NCI-H774 (cell line): ENCODE data around the gene DNAL4.

Source experiments
- DNase-seq: peaks from one replicate; lab custom pipeline; 2025; lab: John Stamatoyannopoulos, UW

The DNAL4 gene

GRCh38 chr22:38739300-38740055 lies 54.5 kb downstream of the DNAL4 start:
- DNase-seq, result no peak

DNA sequence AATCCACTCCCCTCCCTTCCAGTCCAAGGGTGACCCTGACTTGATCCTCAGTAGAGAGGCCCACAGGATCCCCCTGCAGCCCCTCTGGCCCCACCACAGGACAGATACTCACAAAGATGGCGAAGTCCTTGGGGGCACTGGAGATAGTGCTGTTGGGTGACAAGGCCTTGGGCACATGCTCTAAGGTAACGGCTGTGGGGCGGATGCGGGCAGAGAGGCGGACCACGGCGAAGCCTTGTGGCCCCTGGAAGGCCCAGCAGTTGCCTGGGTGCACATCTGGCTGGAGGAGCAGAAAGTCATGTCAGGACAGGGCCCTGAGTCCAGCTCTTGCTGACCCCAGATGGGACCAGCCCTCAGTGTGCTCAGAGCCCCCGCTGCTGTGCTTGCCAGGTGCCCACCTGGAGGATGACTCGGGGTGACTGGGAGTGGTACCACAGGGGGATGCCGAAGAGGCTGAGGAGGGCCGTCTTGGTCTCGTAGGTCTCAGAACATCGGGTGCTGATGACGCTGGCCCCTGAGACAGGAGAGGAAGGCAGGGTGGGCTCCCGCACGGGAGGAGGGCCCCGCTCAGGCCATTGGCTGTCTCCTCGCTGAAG lies 55.4 kb downstream of the DNAL4 start:
- DNase-seq, result no peak

- no peak for DNase-seq
These were observed 56.5 kb downstream of the DNAL4 start for GRCh38 chr22:38737302-38738060.

- DNase-seq, result no peak
These were observed 57.7 kb downstream of the DNAL4 start for GRCh38 chr22:38736257-38736570.

- DNase-seq, result no peak
These were observed 58.3 kb downstream of the DNAL4 start for GRCh38 chr22:38735465-38736256.

- no peak for DNase-seq
These were observed 58.8 kb downstream of the DNAL4 start for GRCh38 chr22:38735126-38735464.

DNA sequence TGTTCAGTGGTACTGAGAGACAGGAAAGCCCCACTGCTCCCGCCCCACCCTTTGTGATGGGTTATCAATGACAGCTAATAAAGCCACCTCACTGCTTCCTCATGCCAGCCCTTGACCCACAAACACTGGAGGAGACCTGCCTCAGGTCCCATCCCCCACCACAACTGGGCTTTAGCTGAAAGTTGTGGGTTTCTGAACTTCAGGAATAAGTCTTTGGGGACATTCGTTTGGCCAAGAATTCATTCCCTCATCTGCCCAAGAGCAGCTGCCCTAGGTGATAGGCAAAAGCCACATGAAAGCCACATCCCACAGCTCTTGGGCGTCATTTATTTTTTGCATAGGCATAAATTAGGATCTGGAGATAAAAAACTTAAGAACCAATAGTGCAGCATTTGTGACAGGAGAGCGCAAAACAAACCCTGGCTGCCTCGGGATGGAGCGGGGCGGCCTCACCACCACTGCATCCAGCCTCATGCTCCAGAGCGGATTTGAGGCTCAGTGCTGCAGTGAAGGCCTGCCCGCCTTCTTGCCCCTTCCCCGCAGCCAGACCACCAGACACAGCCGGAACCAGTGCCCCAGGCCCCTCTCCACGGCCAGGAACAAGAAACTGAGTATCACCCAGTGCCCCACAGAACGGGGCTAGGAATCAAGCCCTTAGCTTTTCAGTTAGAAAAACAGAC lies 59.4 kb downstream of the DNAL4 start:
- no peak for DNase-seq

- DNase-seq, result no peak
These were observed 60.1 kb downstream of the DNAL4 start for GRCh38 chr22:38733724-38734381.

- no peak for DNase-seq
These were observed 60.6 kb downstream of the DNAL4 start for GRCh38 chr22:38733329-38733723.

GRCh38 chr22:38732251-38732815 lies 61.6 kb downstream of the DNAL4 start:
- no peak for DNase-seq

- no peak for DNase-seq
These were observed 62.2 kb downstream of the DNAL4 start for GRCh38 chr22:38731703-38732161.

- DNase-seq, result no peak
These were observed 63.5 kb downstream of the DNAL4 start for GRCh38 chr22:38730411-38730871.

DNA sequence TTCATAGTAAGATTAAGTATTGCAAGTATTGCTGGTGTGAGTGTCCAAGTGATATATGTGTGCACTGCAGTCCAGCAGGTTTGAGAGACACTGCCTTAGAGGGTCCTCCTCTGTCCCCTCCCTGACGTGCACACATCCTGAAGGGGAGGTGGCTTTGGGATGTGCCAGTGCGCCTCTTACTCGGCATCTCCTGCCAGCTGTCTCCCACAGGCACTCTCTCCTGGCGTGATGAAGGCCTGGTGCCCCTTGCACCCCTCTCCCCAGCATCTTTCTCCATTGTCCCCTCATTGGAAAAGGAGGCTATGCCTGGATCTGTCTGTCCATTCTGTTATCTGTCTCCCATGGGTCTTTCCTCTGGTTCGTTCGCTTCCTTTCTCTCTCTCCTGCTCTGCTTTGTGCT lies 64.0 kb downstream of the DNAL4 start:
- no peak for DNase-seq

DNA sequence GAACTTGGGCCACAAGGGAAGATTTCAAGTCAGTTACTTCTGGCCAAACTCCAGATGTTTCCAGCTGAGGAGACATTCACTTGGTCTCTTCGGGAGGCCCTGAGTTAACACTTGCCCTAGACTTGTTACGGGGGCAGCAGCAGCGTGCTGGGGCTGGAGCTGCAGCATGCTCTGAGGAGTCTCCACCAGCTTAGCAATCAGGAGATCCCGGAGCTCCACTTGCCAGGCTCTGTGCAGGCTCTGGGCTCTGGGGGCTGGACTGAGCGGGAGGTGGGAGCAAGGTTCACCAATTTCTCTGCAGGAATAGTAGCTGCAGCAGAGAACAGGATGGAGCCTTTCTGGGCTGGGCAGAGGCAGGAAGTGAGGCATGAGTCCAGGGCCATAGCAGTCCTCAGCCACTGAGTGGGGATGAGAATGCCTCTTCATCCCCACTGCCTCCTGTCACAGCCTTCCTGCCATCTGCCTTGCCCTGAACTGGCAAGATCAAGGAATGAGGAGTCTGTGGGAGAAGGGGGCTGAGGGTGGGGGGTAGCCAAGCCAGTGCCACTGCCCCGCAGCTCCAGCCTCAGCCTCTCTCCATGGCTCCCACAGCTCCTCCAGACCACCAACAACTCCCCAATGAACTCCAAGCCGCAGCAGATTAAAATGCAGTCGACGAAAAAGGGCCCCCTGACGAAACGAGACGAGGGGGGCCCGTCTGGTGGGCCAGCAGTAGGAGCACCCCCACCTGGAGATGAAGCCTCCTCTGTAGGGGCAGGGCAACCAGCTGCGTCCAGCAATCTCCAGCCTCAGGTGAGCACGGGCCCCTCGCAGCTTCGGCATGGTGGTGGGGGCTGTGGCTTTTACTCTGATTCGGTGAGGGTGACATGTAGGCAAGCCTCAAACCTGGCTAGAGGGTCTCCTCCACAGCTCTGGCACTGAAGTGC lies 64.8 kb downstream of the DNAL4 start:
- no peak for DNase-seq
